ENCODE data around the gene SMARCD3. TPM values are rescaled to one million over a fixed set of nuclear protein-coding genes. Genes with fewer than 3 reads are reported as not detected.

SMARCD3 gene
- total and polyA plus RNA-seq, 2 experiments from 2014 or later, result 3.3 to 4.0 TPM

- Histone ChIP-seq H3K36me3 (ENCODE audit: insufficient read depth) (no peaks in the 10 kb centered on the region), H3K4me2 (no peak overlapping the region), H3K4me1 (ENCODE audit: insufficient read depth) (peaks cover 28% of the 10 kb centered on the region), H3K27me3 (ENCODE audit: insufficient read depth) (peaks cover 45% of the 10 kb centered on the region), H3K27ac (ENCODE audit: low read depth) (no peak overlapping the region), H3K79me2 (replicated peaks; ENCODE audit: insufficient read depth) (no peaks in the 10 kb centered on the region), H2AFZ (no peak overlapping the region), H3K9me2 (ENCODE audit: insufficient read depth) (no peaks in the 10 kb centered on the region), H3K4me3 (no peak overlapping the region), H4K20me1 (replicated peaks; ENCODE audit: insufficient read depth) (no peaks in the 10 kb centered on the region), H3F3A (replicated peaks; ENCODE audit: low read depth) (peaks cover 5% of the 10 kb centered on the region)
- Mint-ChIP-seq H3K4me1 (peaks cover 47% of the 10 kb centered on the region), H3K9me3 (no peaks in the 10 kb centered on the region), H3K36me3 (ENCODE audit: low read depth) (no peaks in the 10 kb centered on the region; the same call in 2 of the 3 replicates), H3K27ac (no peak overlapping the region), H3K27me3 (ENCODE audit: insufficient read depth, low read depth, poor library complexity) (peaks cover 62% of the 10 kb centered on the region), H3K4me3 (peak overlapping the region; percentile 19; the same call in 2 of the 3 replicates)
- ATAC-seq (no peak), DNase-seq (ENCODE audit: low spot score) (no peak)
- TF ChIP-seq NANOG (IDR thresholded peaks at IDR 0.05; ENCODE audit: borderline replicate concordance) (no peak), EZH2phosphoT487 (IDR thresholded peaks at IDR 0.05; ENCODE audit: unreplicated experiment) (no peak), POLR2AphosphoS5 (IDR thresholded peaks at IDR 0.05; ENCODE audit: low read depth) (no peak), ETS1 (IDR thresholded peaks at IDR 0.05) (no peak), STAT1 (IDR thresholded peaks at IDR 0.05; ENCODE audit: unreplicated experiment) (no peak), ZNF331 (CRISPR knock-in tag; IDR thresholded peaks at IDR 0.05; ENCODE audit: low read depth) (no peak), CREB1 (CRISPR knock-in tag; IDR thresholded peaks at IDR 0.05; ENCODE audit: low read depth) (no peak), EZH2 (IDR thresholded peaks at IDR 0.05; ENCODE audit: low read depth, unreplicated experiment) (no peak), JUNB (IDR thresholded peaks at IDR 0.05; ENCODE audit: unreplicated experiment) (no peak)
- TF ChIP-seq, protein P1, sequence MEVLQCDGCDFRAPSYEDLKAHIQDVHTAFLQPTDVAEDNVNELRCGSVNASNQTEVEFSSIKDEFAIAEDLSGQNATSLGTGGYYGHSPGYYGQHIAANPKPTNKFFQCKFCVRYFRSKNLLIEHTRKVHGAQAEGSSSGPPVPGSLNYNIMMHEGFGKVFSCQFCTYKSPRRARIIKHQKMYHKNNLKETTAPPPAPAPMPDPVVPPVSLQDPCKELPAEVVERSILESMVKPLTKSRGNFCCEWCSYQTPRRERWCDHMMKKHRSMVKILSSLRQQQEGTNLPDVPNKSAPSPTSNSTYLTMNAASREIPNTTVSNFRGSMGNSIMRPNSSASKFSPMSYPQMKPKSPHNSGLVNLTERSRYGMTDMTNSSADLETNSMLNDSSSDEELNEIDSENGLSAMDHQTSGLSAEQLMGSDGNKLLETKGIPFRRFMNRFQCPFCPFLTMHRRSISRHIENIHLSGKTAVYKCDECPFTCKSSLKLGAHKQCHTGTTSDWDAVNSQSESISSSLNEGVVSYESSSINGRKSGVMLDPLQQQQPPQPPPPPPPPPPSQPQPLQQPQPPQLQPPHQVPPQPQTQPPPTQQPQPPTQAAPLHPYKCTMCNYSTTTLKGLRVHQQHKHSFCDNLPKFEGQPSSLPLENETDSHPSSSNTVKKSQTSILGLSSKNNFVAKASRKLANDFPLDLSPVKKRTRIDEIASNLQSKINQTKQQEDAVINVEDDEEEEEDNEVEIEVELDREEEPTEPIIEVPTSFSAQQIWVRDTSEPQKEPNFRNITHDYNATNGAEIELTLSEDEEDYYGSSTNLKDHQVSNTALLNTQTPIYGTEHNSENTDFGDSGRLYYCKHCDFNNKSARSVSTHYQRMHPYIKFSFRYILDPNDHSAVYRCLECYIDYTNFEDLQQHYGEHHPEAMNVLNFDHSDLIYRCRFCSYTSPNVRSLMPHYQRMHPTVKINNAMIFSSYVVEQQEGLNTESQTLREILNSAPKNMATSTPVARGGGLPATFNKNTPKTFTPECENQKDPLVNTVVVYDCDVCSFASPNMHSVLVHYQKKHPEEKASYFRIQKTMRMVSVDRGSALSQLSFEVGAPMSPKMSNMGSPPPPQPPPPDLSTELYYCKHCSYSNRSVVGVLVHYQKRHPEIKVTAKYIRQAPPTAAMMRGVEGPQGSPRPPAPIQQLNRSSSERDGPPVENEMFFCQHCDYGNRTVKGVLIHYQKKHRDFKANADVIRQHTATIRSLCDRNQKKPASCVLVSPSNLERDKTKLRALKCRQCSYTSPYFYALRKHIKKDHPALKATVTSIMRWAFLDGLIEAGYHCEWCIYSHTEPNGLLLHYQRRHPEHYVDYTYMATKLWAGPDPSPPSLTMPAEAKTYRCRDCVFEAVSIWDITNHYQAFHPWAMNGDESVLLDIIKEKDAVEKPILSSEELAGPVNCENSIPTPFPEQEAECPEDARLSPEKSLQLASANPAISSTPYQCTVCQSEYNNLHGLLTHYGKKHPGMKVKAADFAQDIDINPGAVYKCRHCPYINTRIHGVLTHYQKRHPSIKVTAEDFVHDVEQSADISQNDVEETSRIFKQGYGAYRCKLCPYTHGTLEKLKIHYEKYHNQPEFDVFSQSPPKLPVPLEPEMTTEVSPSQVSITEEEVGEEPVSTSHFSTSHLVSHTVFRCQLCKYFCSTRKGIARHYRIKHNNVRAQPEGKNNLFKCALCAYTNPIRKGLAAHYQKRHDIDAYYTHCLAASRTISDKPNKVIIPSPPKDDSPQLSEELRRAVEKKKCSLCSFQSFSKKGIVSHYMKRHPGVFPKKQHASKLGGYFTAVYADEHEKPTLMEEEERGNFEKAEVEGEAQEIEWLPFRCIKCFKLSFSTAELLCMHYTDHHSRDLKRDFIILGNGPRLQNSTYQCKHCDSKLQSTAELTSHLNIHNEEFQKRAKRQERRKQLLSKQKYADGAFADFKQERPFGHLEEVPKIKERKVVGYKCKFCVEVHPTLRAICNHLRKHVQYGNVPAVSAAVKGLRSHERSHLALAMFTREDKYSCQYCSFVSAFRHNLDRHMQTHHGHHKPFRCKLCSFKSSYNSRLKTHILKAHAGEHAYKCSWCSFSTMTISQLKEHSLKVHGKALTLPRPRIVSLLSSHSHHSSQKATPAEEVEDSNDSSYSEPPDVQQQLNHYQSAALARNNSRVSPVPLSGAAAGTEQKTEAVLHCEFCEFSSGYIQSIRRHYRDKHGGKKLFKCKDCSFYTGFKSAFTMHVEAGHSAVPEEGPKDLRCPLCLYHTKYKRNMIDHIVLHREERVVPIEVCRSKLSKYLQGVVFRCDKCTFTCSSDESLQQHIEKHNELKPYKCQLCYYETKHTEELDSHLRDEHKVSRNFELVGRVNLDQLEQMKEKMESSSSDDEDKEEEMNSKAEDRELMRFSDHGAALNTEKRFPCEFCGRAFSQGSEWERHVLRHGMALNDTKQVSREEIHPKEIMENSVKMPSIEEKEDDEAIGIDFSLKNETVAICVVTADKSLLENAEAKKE (CRISPR knock-in tag; IDR thresholded peaks at IDR 0.05), result no peak
- TF ChIP-seq, protein P2, sequence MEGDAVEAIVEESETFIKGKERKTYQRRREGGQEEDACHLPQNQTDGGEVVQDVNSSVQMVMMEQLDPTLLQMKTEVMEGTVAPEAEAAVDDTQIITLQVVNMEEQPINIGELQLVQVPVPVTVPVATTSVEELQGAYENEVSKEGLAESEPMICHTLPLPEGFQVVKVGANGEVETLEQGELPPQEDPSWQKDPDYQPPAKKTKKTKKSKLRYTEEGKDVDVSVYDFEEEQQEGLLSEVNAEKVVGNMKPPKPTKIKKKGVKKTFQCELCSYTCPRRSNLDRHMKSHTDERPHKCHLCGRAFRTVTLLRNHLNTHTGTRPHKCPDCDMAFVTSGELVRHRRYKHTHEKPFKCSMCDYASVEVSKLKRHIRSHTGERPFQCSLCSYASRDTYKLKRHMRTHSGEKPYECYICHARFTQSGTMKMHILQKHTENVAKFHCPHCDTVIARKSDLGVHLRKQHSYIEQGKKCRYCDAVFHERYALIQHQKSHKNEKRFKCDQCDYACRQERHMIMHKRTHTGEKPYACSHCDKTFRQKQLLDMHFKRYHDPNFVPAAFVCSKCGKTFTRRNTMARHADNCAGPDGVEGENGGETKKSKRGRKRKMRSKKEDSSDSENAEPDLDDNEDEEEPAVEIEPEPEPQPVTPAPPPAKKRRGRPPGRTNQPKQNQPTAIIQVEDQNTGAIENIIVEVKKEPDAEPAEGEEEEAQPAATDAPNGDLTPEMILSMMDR (conservative IDR thresholded peaks at IDR 0.05; ENCODE audit: low read depth in 2 of 2), result no peak
Measured at GRCh38 chr7:151254316-151254715, 5.8 kb upstream of the SMARCD3 start.

All from GM23338 (cell line).